Measurements from ENCODE around the gene UBL7. TPM values are rescaled to one million over a fixed set of nuclear protein-coding genes. Genes with fewer than 3 reads are reported as not detected.

UBL7 gene
- total and polyA plus RNA-seq, 8 donors = 32.7 to 68.3 (median 60.1) TPM

GRCh38 chr15:74444106-74445062 lies 16.6 kb downstream of the UBL7 start:
- H3K36me3 ChIP-seq = peaks cover 0 to 51% of the 10 kb centered on the region in 2 donors
- TF ChIP-seq CTCF (IDR thresholded peaks at IDR 0.05) = no peak
- ATAC-seq = no peak
- H3K4me3 ChIP-seq = no peak overlapping the region
- H3K9me3 ChIP-seq = no peaks in the 10 kb centered on the region
- no peak for DNase-seq
- no peaks in the 10 kb centered on the region for H3K4me1 ChIP-seq
- no peak overlapping the region for H3K27ac ChIP-seq
- intact Hi-C loops (cut with DNase I) = no loop called here
- no peaks in the 10 kb centered on the region for H3K27me3 ChIP-seq

- H3K9me3 ChIP-seq = no peaks in the 10 kb centered on the region
- no peak overlapping the region for H3K4me3 ChIP-seq
- H3K27ac ChIP-seq = no peak overlapping the region
- no peaks in the 10 kb centered on the region for H3K27me3 ChIP-seq
- TF ChIP-seq CTCF (IDR thresholded peaks at IDR 0.05) = no peak
- peaks cover 0 to 41% of the 10 kb centered on the region in 2 donors for H3K36me3 ChIP-seq
- no peaks in the 10 kb centered on the region for H3K4me1 ChIP-seq
- ATAC-seq = no peak
- DNase-seq = peak in 1 of 4 donors; percentile 3
- intact Hi-C loops (cut with DNase I) = no loop called here
Measured at GRCh38 chr15:74443100-74443909, 17.7 kb downstream of the UBL7 start.

GRCh38 chr15:74442604-74443003 lies 18.4 kb downstream of the UBL7 start:
- H3K27ac ChIP-seq = no peak overlapping the region
- no peaks in the 10 kb centered on the region for H3K4me1 ChIP-seq
- no peak for TF ChIP-seq CTCF (IDR thresholded peaks at IDR 0.05)
- H3K9me3 ChIP-seq = no peaks in the 10 kb centered on the region
- no peak for DNase-seq
- peaks cover 0 to 34% of the 10 kb centered on the region in 2 donors for H3K36me3 ChIP-seq
- H3K4me3 ChIP-seq = no peak overlapping the region
- ATAC-seq = no peak
- intact Hi-C loops (cut with DNase I) = no loop called here
- H3K27me3 ChIP-seq = no peaks in the 10 kb centered on the region

- Histone ChIP-seq H3K9me3 (no peaks in the 10 kb centered on the region), H3K4me1 (no peaks in the 10 kb centered on the region), H3K27me3 (no peaks in the 10 kb centered on the region), H3K36me3 (peaks cover 0 to 28% of the 10 kb centered on the region in 2 donors), H3K27ac (no peak overlapping the region), H3K4me3 (no peak overlapping the region)
- intact Hi-C loops (cut with DNase I) = no loop called here
- DNase-seq = peak in 1 of 4 donors; percentile 10
- no peak for TF ChIP-seq CTCF (IDR thresholded peaks at IDR 0.05)
- ATAC-seq = no peak
Measured at GRCh38 chr15:74442063-74442462, 18.9 kb downstream of the UBL7 start.
